Measurements from ENCODE around the gene SLC39A5. TPM values are rescaled to one million over a fixed set of nuclear protein-coding genes. Genes with fewer than 3 reads are reported as not detected.
A peak's percentile ranks its signal among the peaks of the same experiment; 100 is the strongest.

Gene SLC39A5
- total RNA-seq, 1 donor from 2014 or later = 0.54 TPM

DNA sequence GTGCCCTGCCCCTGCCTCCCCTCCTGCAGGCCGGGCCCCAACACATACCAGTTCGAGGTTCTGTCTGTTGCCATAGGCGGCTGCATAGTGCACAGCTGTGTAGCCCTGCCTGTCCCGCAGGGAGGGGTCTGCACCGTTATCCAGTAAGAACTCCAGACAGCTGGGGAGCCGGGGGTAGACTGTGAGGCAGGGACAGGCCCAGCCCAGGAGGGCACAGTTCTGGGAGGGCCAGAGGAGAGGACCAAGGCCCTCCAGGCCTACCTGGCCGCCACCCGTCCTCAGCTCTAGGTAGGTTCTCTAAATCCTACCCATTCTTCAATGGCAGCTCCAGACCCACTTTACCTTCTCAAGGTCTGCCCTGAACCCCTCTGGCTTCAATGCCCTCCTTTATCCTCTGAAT is 18.9 kb downstream of the SLC39A5 start:
- H3K4me3 ChIP-seq = no peak overlapping the region
- TF ChIP-seq EZH2phosphoT487 (IDR thresholded peaks at IDR 0.05) (no peak), CTCF (IDR thresholded peaks at IDR 0.05) (no peak), EZH2 (IDR thresholded peaks at IDR 0.05) (no peak)
- Mint-ChIP-seq H3K27me3 (ENCODE audit: insufficient read depth, low read depth) (peaks cover 5% of the 10 kb centered on the region), H3K4me1 (no peaks in the 10 kb centered on the region), H3K9me3 (no peaks in the 10 kb centered on the region), H3K36me3 (peaks cover 36% of the 10 kb centered on the region), H3K27ac (no peak overlapping the region), H3K4me3 (peak overlapping the region; percentile 12)
- H4K20me1 ChIP-seq (ENCODE audit: low read depth) = no peaks in the 10 kb centered on the region
- H3K4me2 ChIP-seq = no peak overlapping the region
- no peak overlapping the region for H3K9ac ChIP-seq
- H3K4me1 ChIP-seq = no peaks in the 10 kb centered on the region
- no peak for DNase-seq (ENCODE audit: low spot score)
- no peaks in the 10 kb centered on the region for H3K27me3 ChIP-seq
- no peak overlapping the region for H2AFZ ChIP-seq (replicated peaks)
- H3K36me3 ChIP-seq = no peaks in the 10 kb centered on the region
- H3K79me2 ChIP-seq (ENCODE audit: low read depth) = no peaks in the 10 kb centered on the region
- no peak overlapping the region for H3K27ac ChIP-seq
- no peaks in the 10 kb centered on the region for H3F3A ChIP-seq (ENCODE audit: low read depth)
- no peaks in the 10 kb centered on the region for H3K9me3 ChIP-seq (ENCODE audit: low read depth)

DNA sequence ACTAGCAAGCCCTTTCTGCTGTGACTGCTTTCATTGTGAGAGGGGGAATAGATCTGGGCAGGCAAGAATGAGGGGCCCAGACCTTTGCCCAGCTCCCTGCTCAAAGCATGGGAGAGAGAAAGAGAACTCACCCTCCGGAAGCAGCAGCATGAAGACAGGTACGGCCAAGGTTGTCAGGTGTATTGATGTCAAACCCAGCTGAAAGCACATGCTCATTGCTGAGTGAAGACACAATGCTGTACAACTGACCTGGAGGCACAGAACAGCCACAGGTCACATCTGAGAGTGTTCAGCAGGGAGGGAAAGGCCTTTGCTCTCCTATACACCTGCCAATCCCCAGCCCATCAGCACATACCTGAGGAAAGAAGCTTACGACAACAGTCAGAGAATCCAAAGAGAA is 22.8 kb downstream of the SLC39A5 start:
- no peak overlapping the region for H3K4me3 ChIP-seq
- no peak for TF ChIP-seq EZH2 (IDR thresholded peaks at IDR 0.05)
- no peak overlapping the region for H3K27ac Mint-ChIP-seq
- H3K9me3 Mint-ChIP-seq = no peaks in the 10 kb centered on the region
- H3K27me3 ChIP-seq = no peaks in the 10 kb centered on the region
- peaks cover 13% of the 10 kb centered on the region for H3F3A ChIP-seq (ENCODE audit: low read depth)
- no peaks in the 10 kb centered on the region for H3K36me3 ChIP-seq
- peaks cover 12% of the 10 kb centered on the region for H3K4me1 ChIP-seq
- H3K4me3 Mint-ChIP-seq = no peak overlapping the region
- no peak overlapping the region for H3K9ac ChIP-seq
- H3K4me2 ChIP-seq = no peak overlapping the region
- H3K27ac ChIP-seq = no peak overlapping the region
- no peak for DNase-seq (ENCODE audit: low spot score)
- H3K36me3 Mint-ChIP-seq = peaks cover 34% of the 10 kb centered on the region
- H2AFZ ChIP-seq (replicated peaks) = no peak overlapping the region
- peaks cover 25% of the 10 kb centered on the region for H3K79me2 ChIP-seq (ENCODE audit: low read depth)
- H3K27me3 Mint-ChIP-seq (ENCODE audit: insufficient read depth, low read depth) = peaks cover 5% of the 10 kb centered on the region
- peaks cover 21% of the 10 kb centered on the region for H4K20me1 ChIP-seq (ENCODE audit: low read depth)
- H3K9me3 ChIP-seq (ENCODE audit: low read depth) = no peaks in the 10 kb centered on the region
- peaks cover 12% of the 10 kb centered on the region for H3K4me1 Mint-ChIP-seq

DNA sequence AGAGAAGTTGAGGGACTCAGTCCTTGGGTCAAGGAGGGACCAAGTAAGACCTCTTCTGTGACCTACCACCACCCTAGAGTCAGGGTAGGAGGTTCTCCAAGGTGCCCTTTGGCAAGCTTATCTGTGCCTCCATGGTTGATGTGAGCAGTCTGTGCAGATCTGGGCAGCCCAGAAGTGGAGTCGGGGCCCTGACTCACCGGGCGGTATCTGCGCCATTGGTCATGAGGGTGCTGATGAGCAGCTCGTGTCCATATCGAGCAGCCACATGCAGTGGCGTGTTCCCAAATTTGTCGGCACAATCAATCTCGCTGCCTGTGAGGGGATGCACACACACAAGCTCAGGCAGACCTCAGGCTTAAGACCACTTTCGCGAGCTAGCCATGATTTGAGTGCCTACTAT is 23.2 kb downstream of the SLC39A5 start:
- Histone ChIP-seq H3K79me2 (ENCODE audit: low read depth) (peaks cover 30% of the 10 kb centered on the region), H4K20me1 (ENCODE audit: low read depth) (peaks cover 25% of the 10 kb centered on the region)
- H3K27ac Mint-ChIP-seq = no peak overlapping the region

More for the DNA sequence above, 23.2 kb downstream of the SLC39A5 start:
- Histone ChIP-seq H3K4me3 (no peak overlapping the region), H3K4me2 (no peak overlapping the region), H3F3A (ENCODE audit: low read depth) (peaks cover 15% of the 10 kb centered on the region), H3K9me3 (ENCODE audit: low read depth) (no peaks in the 10 kb centered on the region), H3K9ac (no peak overlapping the region), H3K27me3 (no peaks in the 10 kb centered on the region), H3K27ac (no peak overlapping the region), H3K36me3 (no peaks in the 10 kb centered on the region), H2AFZ (replicated peaks) (no peak overlapping the region), H3K4me1 (peaks cover 12% of the 10 kb centered on the region)
- no peaks in the 10 kb centered on the region for H3K9me3 Mint-ChIP-seq
- no peak overlapping the region for H3K4me3 Mint-ChIP-seq
- no peak for TF ChIP-seq EZH2 (IDR thresholded peaks at IDR 0.05)
- no peak for TF ChIP-seq CTCF (IDR thresholded peaks at IDR 0.05)
- TF ChIP-seq EZH2phosphoT487 (IDR thresholded peaks at IDR 0.05) = no peak
- peaks cover 12% of the 10 kb centered on the region for H3K4me1 Mint-ChIP-seq
- H3K27me3 Mint-ChIP-seq (ENCODE audit: insufficient read depth, low read depth) = peaks cover 5% of the 10 kb centered on the region
- no peak for DNase-seq (ENCODE audit: low spot score)
- peaks cover 32% of the 10 kb centered on the region for H3K36me3 Mint-ChIP-seq

All from neural progenitor cell (in vitro differentiated cells).